Measurements from ENCODE around the gene TRIM21. TPM values are rescaled to one million over a fixed set of nuclear protein-coding genes. Genes with fewer than 3 reads are reported as not detected.
"Not testable (repeated sequence)": the region's sequence is repeated elsewhere in the genome, so short reads cannot be mapped to it uniquely, and the experiment has no call there.

Gene TRIM21
- polyA plus RNA-seq, 1 of the 3 experiments (the other 2 are of a cell fraction): 11.0 TPM

DNA sequence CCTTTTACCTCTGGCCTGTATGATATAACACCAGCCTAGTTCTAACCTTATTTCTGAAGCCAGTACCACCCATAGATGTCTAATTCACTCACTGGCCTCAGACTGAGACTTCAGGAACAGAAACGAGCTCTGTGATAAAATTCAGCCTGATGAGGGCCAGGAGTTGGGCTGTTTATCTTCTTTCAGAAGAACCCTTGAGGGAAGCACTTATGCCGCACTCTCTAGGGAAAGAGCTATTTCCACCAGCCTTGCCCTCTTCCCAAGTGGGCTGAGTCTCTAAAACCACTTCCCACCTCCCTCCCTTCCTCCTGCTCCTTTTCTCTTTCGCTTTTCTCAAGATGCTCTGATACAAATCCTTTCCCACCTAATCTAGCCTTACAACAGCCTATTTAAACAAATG lies 23.3 kb downstream of the TRIM21 start:
- no peaks in the 10 kb centered on the region for H3K9me3 ChIP-seq
- H3K9ac ChIP-seq: no peak overlapping the region
- H3K79me2 ChIP-seq (ENCODE audit: insufficient read depth): no peaks in the 10 kb centered on the region
- DNase-seq: no peak
- TF ChIP-seq ELF1 (IDR thresholded peaks at IDR 0.05) (no peak), EP300 (IDR thresholded peaks at IDR 0.05; ENCODE audit: borderline replicate concordance in 1 of 2, low read depth in 1 of 2, low read length in 1 of 2) (no peak), EZH2phosphoT487 (IDR thresholded peaks at IDR 0.05; ENCODE audit: borderline replicate concordance, low read depth) (no peak), FOXJ3 (CRISPR knock-in tag; IDR thresholded peaks at IDR 0.05) (no peak), TEAD4 (IDR thresholded peaks at IDR 0.05; ENCODE audit: borderline replicate concordance, insufficient read depth) (no peak), MEF2A (IDR thresholded peaks at IDR 0.05; ENCODE audit: borderline replicate concordance, low read depth) (no peak), SMC3 (IDR thresholded peaks at IDR 0.05; ENCODE audit: low read depth, low read length) (no peak)
- TF ChIP-seq, protein P1, sequence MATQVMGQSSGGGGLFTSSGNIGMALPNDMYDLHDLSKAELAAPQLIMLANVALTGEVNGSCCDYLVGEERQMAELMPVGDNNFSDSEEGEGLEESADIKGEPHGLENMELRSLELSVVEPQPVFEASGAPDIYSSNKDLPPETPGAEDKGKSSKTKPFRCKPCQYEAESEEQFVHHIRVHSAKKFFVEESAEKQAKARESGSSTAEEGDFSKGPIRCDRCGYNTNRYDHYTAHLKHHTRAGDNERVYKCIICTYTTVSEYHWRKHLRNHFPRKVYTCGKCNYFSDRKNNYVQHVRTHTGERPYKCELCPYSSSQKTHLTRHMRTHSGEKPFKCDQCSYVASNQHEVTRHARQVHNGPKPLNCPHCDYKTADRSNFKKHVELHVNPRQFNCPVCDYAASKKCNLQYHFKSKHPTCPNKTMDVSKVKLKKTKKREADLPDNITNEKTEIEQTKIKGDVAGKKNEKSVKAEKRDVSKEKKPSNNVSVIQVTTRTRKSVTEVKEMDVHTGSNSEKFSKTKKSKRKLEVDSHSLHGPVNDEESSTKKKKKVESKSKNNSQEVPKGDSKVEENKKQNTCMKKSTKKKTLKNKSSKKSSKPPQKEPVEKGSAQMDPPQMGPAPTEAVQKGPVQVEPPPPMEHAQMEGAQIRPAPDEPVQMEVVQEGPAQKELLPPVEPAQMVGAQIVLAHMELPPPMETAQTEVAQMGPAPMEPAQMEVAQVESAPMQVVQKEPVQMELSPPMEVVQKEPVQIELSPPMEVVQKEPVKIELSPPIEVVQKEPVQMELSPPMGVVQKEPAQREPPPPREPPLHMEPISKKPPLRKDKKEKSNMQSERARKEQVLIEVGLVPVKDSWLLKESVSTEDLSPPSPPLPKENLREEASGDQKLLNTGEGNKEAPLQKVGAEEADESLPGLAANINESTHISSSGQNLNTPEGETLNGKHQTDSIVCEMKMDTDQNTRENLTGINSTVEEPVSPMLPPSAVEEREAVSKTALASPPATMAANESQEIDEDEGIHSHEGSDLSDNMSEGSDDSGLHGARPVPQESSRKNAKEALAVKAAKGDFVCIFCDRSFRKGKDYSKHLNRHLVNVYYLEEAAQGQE (IDR thresholded peaks at IDR 0.05; ENCODE audit: low read depth, low read length): no peak
- H3K9me2 ChIP-seq: no peaks in the 10 kb centered on the region
- no peak overlapping the region; the same call in 1 of the 2 replicates for H3K4me2 ChIP-seq
- no peak overlapping the region for H2AFZ ChIP-seq (ENCODE audit: low read depth)
- no peaks in the 10 kb centered on the region for H4K20me1 ChIP-seq (ENCODE audit: insufficient read depth)
- no peak overlapping the region for H3K4me3 ChIP-seq (ENCODE audit: low read depth in 2 of 2, low read length in 1 of 2)
- no peak overlapping the region for H3K27ac ChIP-seq (ENCODE audit: low read depth in 2 of 2, low read length in 1 of 2)
- no peaks in the 10 kb centered on the region for H3K36me3 ChIP-seq (replicated peaks in 1 of 2; ENCODE audit: control insufficient read depth in 1 of 2, insufficient read depth in 2 of 2, low read length in 1 of 2)
- ChIA-PET POLR2A (no interaction called here), CTCF (no interaction called here)
- H3K4me1 ChIP-seq (ENCODE audit: control insufficient read depth in 1 of 2, insufficient read depth in 2 of 2, low read depth in 1 of 2, low read length in 1 of 2): no peaks in the 10 kb centered on the region
- H3K27me3 ChIP-seq (ENCODE audit: insufficient read depth): peaks cover 8% of the 10 kb centered on the region; the same call in 1 of the 2 replicates
- WGBS (ENCODE audit: low lambda C conversion rate): 2% methylated on average over 3 of the region's 3 CpGs
- H3F3A ChIP-seq (replicated peaks; ENCODE audit: insufficient read depth): no peaks in the 10 kb centered on the region

DNA sequence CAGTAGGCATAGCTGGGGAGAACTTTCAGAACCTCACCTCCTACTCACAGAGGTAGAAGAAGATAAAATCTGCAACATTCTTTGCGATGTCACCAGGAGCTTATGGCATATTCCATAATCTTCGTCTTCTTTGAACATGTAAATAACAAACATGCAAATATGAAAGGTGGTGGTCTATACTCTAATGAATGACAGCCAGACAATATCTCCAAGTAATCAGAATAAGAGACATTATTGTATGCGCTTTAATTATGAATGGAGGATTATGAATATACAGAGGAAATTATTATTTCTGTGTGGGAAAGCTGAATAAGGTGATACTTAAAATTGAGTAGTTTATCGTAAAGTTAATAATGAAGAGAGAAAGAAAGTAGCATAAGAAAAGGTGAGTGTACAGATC lies 25.2 kb downstream of the TRIM21 start, which contains the start of gene OR52B4:
TSS of gene OR52B4 (minus strand) at position 101 of the 400 bp plus-strand sequence. CDS start at position 10, 91 bp downstream.
- DNase-seq: no peak
- Histone ChIP-seq H3K79me2 (ENCODE audit: insufficient read depth) (no peaks in the 10 kb centered on the region), H3K4me2 (no peak within 1 kb of the TSS), H3K27me3 (ENCODE audit: insufficient read depth) (no peaks in the 10 kb centered on the region; the same call in 1 of the 2 replicates), H3F3A (replicated peaks; ENCODE audit: insufficient read depth) (no peaks in the 10 kb centered on the region), H3K4me1 (ENCODE audit: control insufficient read depth in 1 of 2, insufficient read depth in 2 of 2, low read depth in 1 of 2, low read length in 1 of 2) (no peaks in the 10 kb centered on the region), H3K9me2 (no peaks in the 10 kb centered on the region), H3K27ac (ENCODE audit: low read depth in 2 of 2, low read length in 1 of 2) (no peak within 1 kb of the TSS), H3K36me3 (replicated peaks in 1 of 2; ENCODE audit: control insufficient read depth in 1 of 2, insufficient read depth in 2 of 2, low read length in 1 of 2) (no peaks in the 10 kb centered on the region), H3K9me3 (no peaks in the 10 kb centered on the region), H4K20me1 (ENCODE audit: insufficient read depth) (no peaks in the 10 kb centered on the region), H3K9ac (no peak within 1 kb of the TSS), H3K4me3 (ENCODE audit: low read depth in 2 of 2, low read length in 1 of 2) (no peak within 1 kb of the TSS), H2AFZ (ENCODE audit: low read depth) (no peak within 1 kb of the TSS)
- 17% methylated on average over 4 of the region's 4 CpGs for WGBS (ENCODE audit: low lambda C conversion rate)
- CTCF ChIA-PET: no interaction called here
- TF ChIP-seq JUND (IDR thresholded peaks at IDR 0.05) (no peak), GABPA (IDR thresholded peaks at IDR 0.05; ENCODE audit: low read depth) (no peak), YY1 (IDR thresholded peaks at IDR 0.05; ENCODE audit: low read depth) (no peak), CHD2 (IDR thresholded peaks at IDR 0.05; ENCODE audit: low read length, partially characterized antibody) (no peak), SMC3 (IDR thresholded peaks at IDR 0.05; ENCODE audit: low read depth, low read length) (no peak), NRF1 (IDR thresholded peaks at IDR 0.05; ENCODE audit: low read depth, low read length) (no peak), RXRA (IDR thresholded peaks at IDR 0.05; ENCODE audit: borderline replicate concordance, low read depth) (no peak), MEF2A (IDR thresholded peaks at IDR 0.05; ENCODE audit: borderline replicate concordance, low read depth) (no peak), EZH2phosphoT487 (IDR thresholded peaks at IDR 0.05; ENCODE audit: borderline replicate concordance, low read depth) (no peak)
- TF ChIP-seq, protein P2, sequence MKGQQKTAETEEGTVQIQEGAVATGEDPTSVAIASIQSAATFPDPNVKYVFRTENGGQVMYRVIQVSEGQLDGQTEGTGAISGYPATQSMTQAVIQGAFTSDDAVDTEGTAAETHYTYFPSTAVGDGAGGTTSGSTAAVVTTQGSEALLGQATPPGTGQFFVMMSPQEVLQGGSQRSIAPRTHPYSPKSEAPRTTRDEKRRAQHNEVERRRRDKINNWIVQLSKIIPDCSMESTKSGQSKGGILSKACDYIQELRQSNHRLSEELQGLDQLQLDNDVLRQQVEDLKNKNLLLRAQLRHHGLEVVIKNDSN (IDR thresholded peaks at IDR 0.05; ENCODE audit: borderline replicate concordance, low read depth): no peak
- TF ChIP-seq, protein P3, sequence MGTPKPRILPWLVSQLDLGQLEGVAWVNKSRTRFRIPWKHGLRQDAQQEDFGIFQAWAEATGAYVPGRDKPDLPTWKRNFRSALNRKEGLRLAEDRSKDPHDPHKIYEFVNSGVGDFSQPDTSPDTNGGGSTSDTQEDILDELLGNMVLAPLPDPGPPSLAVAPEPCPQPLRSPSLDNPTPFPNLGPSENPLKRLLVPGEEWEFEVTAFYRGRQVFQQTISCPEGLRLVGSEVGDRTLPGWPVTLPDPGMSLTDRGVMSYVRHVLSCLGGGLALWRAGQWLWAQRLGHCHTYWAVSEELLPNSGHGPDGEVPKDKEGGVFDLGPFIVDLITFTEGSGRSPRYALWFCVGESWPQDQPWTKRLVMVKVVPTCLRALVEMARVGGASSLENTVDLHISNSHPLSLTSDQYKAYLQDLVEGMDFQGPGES (IDR thresholded peaks at IDR 0.05; ENCODE audit: low read depth, low read length): no peak
- POLR2A ChIA-PET: no interaction called here

DNA sequence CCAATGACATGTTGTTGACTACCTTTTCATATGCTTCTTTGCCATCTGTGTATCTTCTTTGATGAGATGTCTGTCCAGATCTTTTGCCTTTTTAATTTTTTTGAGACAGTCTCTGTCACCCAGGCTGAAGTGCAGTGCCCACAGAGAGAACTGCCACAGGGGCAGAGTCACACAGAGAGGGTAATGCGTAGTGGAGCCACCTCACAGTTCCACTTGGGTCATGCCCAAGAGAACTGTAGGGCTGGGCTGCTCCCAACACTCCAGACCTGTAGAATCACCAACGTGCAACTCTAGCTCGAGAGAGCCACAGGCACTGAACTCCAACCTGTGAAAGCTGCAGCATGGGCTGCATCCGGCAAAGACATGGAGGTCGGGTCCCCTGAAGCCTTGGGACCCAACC lies 45.4 kb downstream of the TRIM21 start:
- CTCF ChIA-PET; H3K27me3 ChIP-seq (ENCODE audit: insufficient read depth); H2AFZ ChIP-seq (ENCODE audit: low read depth); H3K9me3 ChIP-seq; H3K4me2 ChIP-seq; H3K36me3 ChIP-seq (replicated peaks in 1 of 2; ENCODE audit: control insufficient read depth in 1 of 2, insufficient read depth in 2 of 2, low read length in 1 of 2); H3K4me3 ChIP-seq (ENCODE audit: low read depth in 2 of 2, low read length in 1 of 2); H3K79me2 ChIP-seq (ENCODE audit: insufficient read depth); H3K9ac ChIP-seq; H3F3A ChIP-seq (replicated peaks; ENCODE audit: insufficient read depth); H3K4me1 ChIP-seq (ENCODE audit: control insufficient read depth in 1 of 2, insufficient read depth in 2 of 2, low read depth in 1 of 2, low read length in 1 of 2); H4K20me1 ChIP-seq (ENCODE audit: insufficient read depth); H3K9me2 ChIP-seq; POLR2A ChIA-PET; DNase-seq; H3K27ac ChIP-seq (ENCODE audit: low read depth in 2 of 2, low read length in 1 of 2): not testable (repeated sequence)
- 0% methylated on average over 1 of the region's 5 CpGs for WGBS (ENCODE audit: low lambda C conversion rate)

All from SK-N-SH (cell line).